ENCODE data around the gene RABL2B. TPM values are rescaled to one million over a fixed set of nuclear protein-coding genes. Genes with fewer than 3 reads are reported as not detected.

Gene RABL2B
- total RNA-seq, 2 donors from 2014 or later: 41.6 to 43.9 TPM

GRCh38 chr22:50734343-50734771, 49.1 kb downstream of the RABL2B start:
- no peak for DNase-seq
- H3K36me3 Mint-ChIP-seq (ENCODE audit: low read depth): no peaks in the 10 kb centered on the region
- no peak for ATAC-seq
- H3K9me3 ChIP-seq (ENCODE audit: control insufficient read depth, low read length, poor library complexity, severe bottlenecking): no peaks in the 10 kb centered on the region
- no peak overlapping the region for H3K27ac Mint-ChIP-seq
- H3K27me3 Mint-ChIP-seq: peaks cover 15% of the 10 kb centered on the region
- peaks cover 13% of the 10 kb centered on the region for H3K4me1 Mint-ChIP-seq
- H3K4me3 Mint-ChIP-seq: no peak overlapping the region

- peaks cover 13% of the 10 kb centered on the region for H3K4me1 Mint-ChIP-seq
- DNase-seq (no peak), ATAC-seq (no peak)
- H3K27me3 Mint-ChIP-seq: peaks cover 15% of the 10 kb centered on the region
- no peak overlapping the region for H3K4me3 Mint-ChIP-seq
- H3K9me3 ChIP-seq (ENCODE audit: control insufficient read depth, low read length, poor library complexity, severe bottlenecking): no peaks in the 10 kb centered on the region
- no peaks in the 10 kb centered on the region for H3K36me3 Mint-ChIP-seq (ENCODE audit: low read depth)
- H3K27ac Mint-ChIP-seq: no peak overlapping the region
Observed at GRCh38 chr22:50733521-50734342, 49.7 kb downstream of the RABL2B start.

- DNase-seq (no peak), ATAC-seq (no peak)
- no peaks in the 10 kb centered on the region for H3K9me3 ChIP-seq (ENCODE audit: control insufficient read depth, low read length, poor library complexity, severe bottlenecking)
- no peaks in the 10 kb centered on the region for H3K36me3 Mint-ChIP-seq (ENCODE audit: low read depth)
- no peak overlapping the region for H3K4me3 Mint-ChIP-seq
- no peak overlapping the region for H3K27ac Mint-ChIP-seq
- H3K27me3 Mint-ChIP-seq: peaks cover 17% of the 10 kb centered on the region
- H3K4me1 Mint-ChIP-seq: peaks cover 13% of the 10 kb centered on the region
Observed at GRCh38 chr22:50732681-50733080, 50.8 kb downstream of the RABL2B start.

GRCh38 chr22:50731811-50732624, 51.4 kb downstream of the RABL2B start:
- H3K4me3 Mint-ChIP-seq: no peak overlapping the region
- H3K9me3 ChIP-seq (ENCODE audit: control insufficient read depth, low read length, poor library complexity, severe bottlenecking): no peaks in the 10 kb centered on the region
- H3K27me3 Mint-ChIP-seq: peaks cover 21% of the 10 kb centered on the region
- no peak overlapping the region for H3K27ac Mint-ChIP-seq
- DNase-seq (peak; percentile 38 to 51 (median 42)), ATAC-seq (peak; percentile 98)
- peaks cover 15% of the 10 kb centered on the region for H3K4me1 Mint-ChIP-seq
- H3K36me3 Mint-ChIP-seq (ENCODE audit: low read depth): no peaks in the 10 kb centered on the region

GRCh38 chr22:50730941-50731661, 52.3 kb downstream of the RABL2B start:
- peaks cover 13% of the 10 kb centered on the region for H3K4me1 Mint-ChIP-seq
- ATAC-seq (no peak), DNase-seq (no peak)
- no peak overlapping the region for H3K27ac Mint-ChIP-seq
- peaks cover 12% of the 10 kb centered on the region for H3K27me3 Mint-ChIP-seq
- no peak overlapping the region for H3K4me3 Mint-ChIP-seq
- no peaks in the 10 kb centered on the region for H3K36me3 Mint-ChIP-seq (ENCODE audit: low read depth)
- no peaks in the 10 kb centered on the region for H3K9me3 ChIP-seq (ENCODE audit: control insufficient read depth, low read length, poor library complexity, severe bottlenecking)

GRCh38 chr22:50730013-50730891, 53.2 kb downstream of the RABL2B start:
- H3K27ac Mint-ChIP-seq: no peak overlapping the region
- no peak for DNase-seq

GRCh38 chr22:50729391-50730012, 53.9 kb downstream of the RABL2B start:
- Mint-ChIP-seq H3K36me3 (ENCODE audit: low read depth) (no peaks in the 10 kb centered on the region), H3K27ac (no peak overlapping the region), H3K4me3 (no peak overlapping the region), H3K4me1 (peaks cover 13% of the 10 kb centered on the region), H3K27me3 (peaks cover 12% of the 10 kb centered on the region)
- DNase-seq (no peak), ATAC-seq (no peak)
- no peaks in the 10 kb centered on the region for H3K9me3 ChIP-seq (ENCODE audit: control insufficient read depth, low read length, poor library complexity, severe bottlenecking)

More at GRCh38 chr22:50730013-50730891, 53.2 kb downstream of the RABL2B start:
- no peaks in the 10 kb centered on the region for H3K9me3 ChIP-seq (ENCODE audit: control insufficient read depth, low read length, poor library complexity, severe bottlenecking)
- no peak for ATAC-seq
- Mint-ChIP-seq H3K27me3 (peaks cover 12% of the 10 kb centered on the region), H3K36me3 (ENCODE audit: low read depth) (no peaks in the 10 kb centered on the region), H3K4me1 (peaks cover 13% of the 10 kb centered on the region), H3K4me3 (no peak overlapping the region)

- H3K9me3 ChIP-seq (ENCODE audit: control insufficient read depth, low read length, poor library complexity, severe bottlenecking): no peaks in the 10 kb centered on the region
- H3K27me3 Mint-ChIP-seq: peaks cover 12% of the 10 kb centered on the region
- H3K4me1 Mint-ChIP-seq: peaks cover 11% of the 10 kb centered on the region
- ATAC-seq (no peak), DNase-seq (no peak)
- no peaks in the 10 kb centered on the region for H3K36me3 Mint-ChIP-seq (ENCODE audit: low read depth)
- H3K27ac Mint-ChIP-seq: no peak overlapping the region
- no peak overlapping the region for H3K4me3 Mint-ChIP-seq
Observed at GRCh38 chr22:50728523-50728931, 54.9 kb downstream of the RABL2B start.

- H3K9me3 ChIP-seq (ENCODE audit: control insufficient read depth, low read length, poor library complexity, severe bottlenecking): no peaks in the 10 kb centered on the region
- H3K27me3 Mint-ChIP-seq: peaks cover 12% of the 10 kb centered on the region
- H3K36me3 Mint-ChIP-seq (ENCODE audit: low read depth): no peaks in the 10 kb centered on the region
- DNase-seq: no peak
- no peak overlapping the region for H3K4me3 Mint-ChIP-seq
- peak overlapping the region; percentile 80 for H3K27ac Mint-ChIP-seq
- no peak for ATAC-seq
- H3K4me1 Mint-ChIP-seq: peaks cover 11% of the 10 kb centered on the region
Observed at GRCh38 chr22:50727678-50728522, 55.5 kb downstream of the RABL2B start.

GRCh38 chr22:50726643-50727340, 56.6 kb downstream of the RABL2B start:
- no peak overlapping the region for H3K4me3 Mint-ChIP-seq
- H3K9me3 ChIP-seq (ENCODE audit: control insufficient read depth, low read length, poor library complexity, severe bottlenecking): no peaks in the 10 kb centered on the region
- H3K36me3 Mint-ChIP-seq (ENCODE audit: low read depth): no peaks in the 10 kb centered on the region
- no peak for DNase-seq
- peaks cover 12% of the 10 kb centered on the region for H3K27me3 Mint-ChIP-seq
- peaks cover 6% of the 10 kb centered on the region for H3K4me1 Mint-ChIP-seq
- H3K27ac Mint-ChIP-seq: peak overlapping the region; percentile 80
- no peak for ATAC-seq

GRCh38 chr22:50725597-50725996, 57.8 kb downstream of the RABL2B start:
- no peak for DNase-seq
- H3K9me3 ChIP-seq (ENCODE audit: control insufficient read depth, low read length, poor library complexity, severe bottlenecking): no peaks in the 10 kb centered on the region
- peaks cover 6% of the 10 kb centered on the region for H3K4me1 Mint-ChIP-seq
- H3K27ac Mint-ChIP-seq: no peak overlapping the region
- H3K27me3 Mint-ChIP-seq: peaks cover 12% of the 10 kb centered on the region
- no peaks in the 10 kb centered on the region for H3K36me3 Mint-ChIP-seq (ENCODE audit: low read depth)
- no peak for ATAC-seq
- no peak overlapping the region for H3K4me3 Mint-ChIP-seq

Measured in T-helper 17 cell (primary cell).